GM21360 (cell line): ENCODE data around the gene KRTAP10-3.
"Not testable (repeated sequence)": the region's sequence is repeated elsewhere in the genome, so short reads cannot be mapped to it uniquely, and the experiment has no call there.

Experiments used
- ATAC-seq: cut with Tn5 transposase; IDR thresholded peaks from one replicate; pipeline ENCODE4 v1.9.1; 2021; ENCODE audit warnings: mild to moderate bottlenecking, moderate library complexity; ENCODE audit not compliant: unreplicated experiment

The KRTAP10-3 gene

GRCh38 chr21:44590897-44591800 lies 32.6 kb upstream of the KRTAP10-3 start:
- not testable (repeated sequence) for ATAC-seq

DNA sequence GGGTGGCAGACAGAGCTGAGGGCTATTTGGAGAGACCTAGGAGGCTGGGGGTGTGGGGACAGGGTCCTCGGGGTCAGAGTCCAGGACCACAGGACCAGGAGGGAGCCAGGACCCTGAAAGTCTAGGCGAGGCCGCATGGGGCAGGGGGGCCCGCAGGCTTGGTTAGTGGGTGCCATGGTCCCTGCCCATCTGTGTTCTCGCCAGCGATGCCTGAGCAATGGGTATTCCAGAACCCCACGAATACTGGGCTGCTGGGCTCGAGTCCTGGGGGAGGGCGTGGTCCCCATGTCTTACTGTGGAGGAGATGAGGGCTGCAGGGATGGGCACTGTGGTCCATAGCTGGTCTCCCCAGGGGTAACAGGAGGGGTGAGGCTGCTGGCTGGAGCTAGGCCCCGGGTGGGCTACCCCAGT lies 31.7 kb upstream of the KRTAP10-3 start:
- no peak for ATAC-seq

DNA sequence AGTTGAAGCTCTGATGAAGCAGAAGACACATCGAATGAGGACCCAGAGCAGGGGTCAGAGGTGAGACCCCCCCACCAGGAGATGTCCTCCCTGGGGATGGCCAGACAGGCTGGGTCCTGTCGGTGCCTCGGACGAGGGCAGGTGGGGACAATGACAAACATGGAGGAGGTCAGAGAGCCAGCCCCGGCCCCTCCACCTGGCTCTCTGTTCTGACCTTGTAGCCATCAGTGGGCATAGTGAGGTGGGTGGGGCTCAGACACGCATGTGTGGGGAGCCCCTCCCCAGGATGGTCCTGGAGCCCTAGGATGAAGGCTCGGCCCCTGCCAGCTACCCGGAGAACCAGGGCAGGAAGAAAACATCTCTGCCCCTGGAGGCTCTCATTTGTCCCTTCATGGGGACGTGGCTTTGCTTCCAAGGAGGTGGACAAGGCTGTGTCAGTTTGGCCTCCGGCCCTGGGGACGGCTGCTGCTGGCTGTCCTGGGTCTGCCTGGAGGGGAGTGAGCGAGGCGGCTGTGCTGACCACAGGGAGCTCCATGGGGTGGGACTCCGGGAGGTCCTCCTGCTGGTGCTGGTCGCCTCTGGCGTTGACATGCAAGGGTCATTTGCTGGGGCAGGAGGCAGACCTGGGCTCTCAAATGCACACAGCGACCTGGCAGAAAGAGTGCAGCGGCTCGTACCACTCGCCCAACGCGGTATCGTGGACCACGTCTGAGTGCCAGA lies 31.2 kb upstream of the KRTAP10-3 start:
- ATAC-seq, result no peak

- ATAC-seq, result no peak
Measured at GRCh38 chr21:44589094-44589493, 30.5 kb upstream of the KRTAP10-3 start.

DNA sequence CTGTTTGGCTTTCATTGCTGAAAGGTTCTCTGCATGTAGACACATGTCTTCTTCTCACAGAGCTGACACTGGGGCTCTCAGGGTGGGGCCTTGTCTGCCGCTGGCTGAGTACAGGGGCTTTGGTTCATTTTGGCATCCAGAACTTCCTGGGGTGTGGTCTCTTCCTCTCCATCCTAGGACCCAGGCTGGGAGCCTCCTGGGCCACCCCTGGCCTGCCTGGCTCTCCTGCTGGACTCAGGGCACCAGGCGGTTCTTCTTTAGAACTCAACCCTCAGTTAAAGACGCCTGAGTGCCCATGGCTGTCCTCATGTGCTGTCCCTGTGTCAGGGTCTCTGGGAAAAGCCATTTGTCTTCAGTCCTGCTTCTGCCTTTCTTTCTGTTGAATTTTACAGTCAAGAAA lies 27.3 kb upstream of the KRTAP10-3 start:
- ATAC-seq, result no peak

DNA sequence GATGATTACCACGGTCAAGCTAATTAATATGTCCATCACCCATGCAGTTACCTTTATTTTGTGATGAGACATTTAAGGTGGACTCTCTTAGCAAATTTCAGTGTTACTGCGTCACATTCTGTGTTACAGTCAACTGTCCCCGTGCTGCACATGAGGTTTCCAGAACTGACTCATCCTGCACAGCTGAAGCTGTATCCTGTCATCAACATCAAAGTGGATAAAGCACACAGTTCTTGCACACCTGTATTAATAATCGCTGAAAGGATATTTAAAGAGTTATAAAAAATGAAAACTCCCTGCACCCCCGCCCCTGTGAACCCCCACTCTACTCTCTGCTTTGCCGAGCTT lies 25.2 kb upstream of the KRTAP10-3 start:
- ATAC-seq, result no peak

DNA sequence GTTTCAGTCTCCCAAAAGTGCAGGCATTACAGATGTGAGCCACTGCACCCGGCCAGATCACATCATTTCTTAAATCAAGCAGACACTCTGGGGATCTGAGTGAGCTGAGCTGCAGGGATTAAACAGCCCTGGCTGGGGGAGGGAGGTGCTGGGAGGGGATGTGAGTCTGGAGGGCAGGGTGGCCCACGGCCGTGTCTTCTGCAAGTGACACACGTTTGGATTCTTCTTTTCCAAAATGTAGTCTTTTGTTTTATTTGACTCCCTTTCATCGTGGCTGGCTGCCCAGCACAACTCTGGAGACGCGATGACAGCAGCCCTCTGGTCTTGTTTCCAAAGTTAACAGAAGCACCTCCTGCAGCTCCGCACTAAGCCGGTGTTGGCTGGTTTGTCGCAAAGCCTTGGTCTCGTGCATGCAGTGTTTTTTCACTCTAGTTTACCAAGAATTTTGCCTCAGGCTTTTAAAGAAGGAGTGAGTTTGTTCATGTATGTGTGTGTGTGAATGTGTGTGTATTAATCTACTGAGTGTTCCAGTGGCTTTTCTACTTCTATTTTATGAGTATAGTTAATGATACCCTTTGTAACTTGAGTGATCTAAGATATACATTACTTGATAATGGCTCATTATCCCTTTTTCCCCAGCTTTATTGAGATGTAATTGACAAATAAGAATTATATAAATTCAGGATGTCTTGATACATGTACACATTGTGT lies 24.6 kb upstream of the KRTAP10-3 start:
- no peak for ATAC-seq

DNA sequence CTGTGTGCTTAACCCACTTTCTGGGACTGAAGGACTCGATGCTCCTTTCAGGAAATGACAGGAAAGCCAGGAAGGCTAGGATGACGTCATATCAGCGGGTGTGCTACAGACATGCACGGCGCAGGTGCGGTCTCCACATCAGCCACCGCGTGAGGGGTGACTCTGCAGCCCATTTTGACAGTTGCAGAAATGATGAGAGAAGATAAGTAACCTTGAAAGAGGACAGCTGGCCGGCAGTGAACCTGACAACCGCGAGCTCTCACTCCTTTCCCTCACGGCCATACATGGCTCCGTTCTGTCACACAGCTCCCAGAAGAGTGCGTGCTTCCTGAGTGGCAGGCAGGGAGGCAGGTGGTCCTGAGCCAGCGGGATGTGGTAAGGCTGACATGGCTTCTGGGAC lies 23.5 kb upstream of the KRTAP10-3 start:
- no peak for ATAC-seq

GRCh38 chr21:44581158-44581557 lies 22.6 kb upstream of the KRTAP10-3 start:
- ATAC-seq, result no peak

- ATAC-seq, result not testable (repeated sequence)
Measured at GRCh38 chr21:44580231-44580821, 21.7 kb upstream of the KRTAP10-3 start, which contains the start of gene KRTAP10-5. Gene KRTAP10-5 (minus strand): TSS chr21:44580604. CDS start chr21:44580578, 26 bp downstream.

DNA sequence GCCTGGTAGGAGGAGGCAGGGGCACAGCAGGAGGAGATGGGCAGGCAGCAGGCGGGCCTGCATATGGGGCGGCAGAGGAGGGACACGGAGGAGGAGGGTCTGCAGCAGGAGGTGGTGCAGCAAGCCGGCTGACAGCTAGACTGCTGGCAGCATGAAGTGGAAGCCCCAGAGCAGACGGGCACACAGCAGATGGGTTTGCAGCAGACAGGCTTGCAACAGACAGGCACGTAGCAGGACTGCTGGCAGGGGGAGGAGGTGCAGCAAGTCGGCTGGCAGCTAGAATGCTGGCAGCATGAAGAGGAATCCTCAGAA lies 21.2 kb upstream of the KRTAP10-3 start:
- no peak for ATAC-seq

DNA sequence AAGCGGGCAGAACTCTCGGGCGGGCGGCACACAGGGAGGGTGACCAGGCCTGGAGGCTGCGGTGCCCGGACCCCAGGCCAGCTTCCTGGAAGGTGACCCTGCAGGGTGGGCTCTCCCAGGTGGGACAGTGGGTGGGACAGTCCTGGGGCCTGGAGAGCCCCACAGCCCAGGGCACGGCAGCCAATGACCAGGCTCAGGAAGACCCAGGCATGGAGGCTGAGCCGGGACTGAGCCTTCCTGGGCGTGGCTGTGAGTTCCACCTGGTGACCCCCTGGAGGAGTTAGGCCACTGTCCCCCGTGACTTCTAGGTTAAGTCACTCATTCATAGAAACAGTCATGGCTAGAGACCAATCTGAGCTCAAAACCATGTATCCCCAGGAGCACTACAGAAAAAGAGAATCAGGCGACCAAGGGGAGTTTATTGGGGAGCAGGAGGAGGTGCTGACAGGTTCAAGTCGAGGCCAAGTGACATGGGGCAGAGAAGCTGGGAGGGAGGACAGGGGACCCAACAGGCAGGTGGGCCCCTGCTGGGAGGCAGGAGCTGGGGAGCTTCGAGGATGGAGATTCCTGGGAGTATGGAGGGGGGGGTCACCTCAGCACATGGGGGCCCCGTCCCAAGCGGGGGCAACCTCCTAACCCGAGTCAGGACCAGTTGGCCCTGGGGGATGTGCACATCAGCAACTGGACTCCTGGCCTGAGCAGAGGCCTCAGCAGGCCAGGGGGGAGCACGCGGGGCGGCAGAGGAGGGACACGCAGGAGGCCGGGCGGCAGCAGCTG lies 20.6 kb upstream of the KRTAP10-3 start:
- ATAC-seq, result no peak

DNA sequence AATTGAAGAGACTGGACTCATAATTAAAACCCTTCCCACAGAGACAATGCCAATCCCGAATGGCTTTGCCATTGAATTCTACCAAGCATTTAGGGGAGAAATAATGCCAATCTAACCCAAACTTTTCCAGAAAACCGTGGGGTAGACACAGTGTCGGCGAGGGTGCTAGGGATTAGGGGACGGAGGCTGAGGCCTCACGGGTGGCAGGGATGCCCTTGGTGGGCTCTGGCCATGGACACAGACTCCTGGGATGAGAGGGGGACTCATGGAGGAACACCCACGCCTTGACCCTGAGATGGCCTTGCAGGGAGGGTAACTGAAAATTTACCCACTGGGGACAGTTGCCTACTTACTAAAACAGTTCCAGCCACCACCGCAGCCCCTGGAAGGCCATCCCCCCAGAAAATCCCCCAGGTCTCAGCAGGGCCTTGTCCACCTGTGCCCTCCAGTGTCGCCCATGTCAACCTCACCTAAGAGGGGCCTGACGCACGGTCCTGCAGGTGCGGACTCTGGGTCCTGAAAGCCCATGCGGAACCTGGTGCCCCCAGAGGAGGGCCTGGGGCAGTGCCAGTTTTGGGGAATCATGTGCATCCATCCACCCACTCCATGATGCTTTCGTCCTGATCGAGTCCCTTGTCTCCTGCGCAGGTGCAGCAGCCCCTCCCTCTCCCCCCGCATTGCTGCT lies 19.9 kb upstream of the KRTAP10-3 start:
- no peak for ATAC-seq

DNA sequence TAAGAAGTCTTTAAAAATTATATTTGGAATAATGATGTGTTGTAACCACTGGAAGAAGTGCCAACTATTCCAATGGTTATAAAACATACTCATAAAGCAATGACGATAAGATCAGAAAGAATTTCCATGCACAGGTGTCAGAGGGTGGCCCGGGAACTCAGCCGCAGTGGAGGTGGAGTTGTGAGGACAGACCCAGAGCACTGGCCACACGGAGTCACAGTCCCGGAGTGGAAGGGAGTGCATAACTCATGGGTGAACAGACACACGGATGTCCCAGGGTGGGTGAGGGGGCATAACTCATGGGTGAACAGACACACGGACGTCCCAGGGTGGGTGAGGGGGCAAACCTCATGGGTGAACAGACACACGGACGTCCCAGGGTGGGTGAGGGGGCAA lies 17.4 kb upstream of the KRTAP10-3 start:
- no peak for ATAC-seq

DNA sequence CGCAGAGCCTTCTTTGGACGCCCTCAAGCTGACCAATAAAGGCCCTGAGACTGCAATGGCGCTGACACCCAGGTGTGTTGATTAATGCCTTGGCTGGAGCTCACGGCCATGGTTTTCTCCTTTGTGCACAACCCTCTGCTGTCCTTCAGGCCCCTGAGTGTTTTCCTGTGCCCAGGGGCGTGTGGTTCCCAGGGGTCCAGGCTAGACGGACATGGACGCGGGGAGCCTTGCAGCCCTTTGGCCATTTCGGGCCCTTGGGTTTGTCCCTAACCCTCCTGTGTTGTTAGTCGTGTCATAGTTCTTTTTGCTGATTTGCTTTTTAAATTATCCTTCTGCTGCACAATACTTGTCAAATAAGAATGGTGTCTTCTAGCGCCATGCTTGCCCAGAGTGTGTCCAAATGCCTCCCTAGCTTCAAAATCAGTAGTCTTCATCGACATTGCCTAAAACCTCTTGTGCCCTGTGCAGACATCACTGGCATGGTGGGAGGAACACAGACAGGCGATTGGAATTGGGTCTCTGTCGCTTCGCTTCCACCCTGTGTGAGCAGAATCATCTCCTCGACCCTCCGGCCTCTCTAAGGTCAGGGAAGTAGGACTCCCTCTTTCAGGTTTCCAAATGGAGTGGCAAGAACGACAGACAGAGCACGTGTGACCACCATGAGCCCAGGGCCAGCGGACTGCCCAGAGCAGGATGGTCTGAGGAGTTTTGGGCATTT lies 16.9 kb upstream of the KRTAP10-3 start:
- no peak for ATAC-seq

- no peak for ATAC-seq
Measured at GRCh38 chr21:44574457-44575306, 16.1 kb upstream of the KRTAP10-3 start.

DNA sequence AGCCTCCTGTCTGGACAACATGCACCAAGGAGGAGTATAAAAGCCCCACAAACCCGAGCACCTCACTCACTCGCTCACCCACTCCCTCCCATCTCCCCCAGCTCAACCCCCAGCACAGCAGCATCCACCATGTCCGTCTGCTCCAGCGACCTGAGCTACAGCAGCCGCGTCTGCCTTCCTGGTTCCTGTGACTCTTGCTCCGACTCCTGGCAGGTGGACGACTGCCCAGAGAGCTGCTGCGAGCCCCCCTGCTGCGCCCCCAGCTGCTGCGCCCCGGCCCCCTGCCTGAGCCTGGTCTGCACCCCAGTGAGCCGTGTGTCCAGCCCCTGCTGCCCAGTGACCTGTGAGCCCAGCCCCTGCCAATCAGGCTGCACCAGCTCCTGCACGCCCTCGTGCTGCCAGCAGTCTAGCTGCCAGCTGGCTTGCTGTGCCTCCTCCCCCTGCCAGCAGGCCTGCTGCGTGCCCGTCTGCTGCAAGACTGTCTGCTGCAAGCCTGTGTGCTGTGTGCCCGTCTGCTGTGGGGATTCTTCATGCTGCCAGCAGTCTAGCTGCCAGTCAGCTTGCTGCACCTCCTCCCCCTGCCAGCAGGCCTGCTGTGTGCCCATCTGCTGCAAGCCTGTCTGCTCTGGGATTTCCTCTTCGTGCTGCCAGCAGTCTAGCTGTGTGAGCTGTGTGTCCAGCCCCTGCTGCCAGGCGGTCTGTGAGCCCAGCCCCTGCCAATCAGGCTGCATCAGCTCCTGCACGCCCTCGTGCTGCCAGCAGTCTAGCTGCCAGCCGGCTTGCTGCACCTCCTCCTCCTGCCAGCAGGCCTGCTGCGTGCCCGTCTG lies 15.2 kb upstream of the KRTAP10-3 start, which contains the start of gene KRTAP10-4:
TSS of gene KRTAP10-4 (plus strand) at position 100 of the 827 bp plus-strand sequence. CDS start at position 130, 30 bp downstream.
- ATAC-seq, result not testable (repeated sequence)
